HepG2 (cell line): ENCODE results near the gene ASTN2.

Experiments used
- CBFB ChIP-seq: sonication (generic); formaldehyde crosslinking; IDR thresholded peaks from 2 replicates; pipeline ENCODE4 v1.4.0; 2020; ENCODE audit warnings: missing genetic modification reagents
- CBX2 ChIP-seq, 2 experiments: fragments of 200-600 bp in 1 of 2; sonication (generic); formaldehyde crosslinking in 1 of 2; IDR thresholded peaks; 2 replicates each; pipeline versions ENCODE4 v1.7.0 to v1.8.1; 2018 to 2022; ENCODE audit warnings: low read depth in 2 of 2, low read length in 1 of 2, mild to moderate bottlenecking in 1 of 2, missing genetic modification reagents in 1 of 2
- CTCF ChIP-seq: sonication (generic); formaldehyde crosslinking; IDR thresholded peaks from 2 replicates; pipeline ENCODE4 v1.5.0; 2020; ENCODE audit warnings: mild to moderate bottlenecking, missing genetic modification reagents, moderate library complexity
- DPF2 ChIP-seq: sonication (generic); formaldehyde crosslinking; IDR thresholded peaks from 2 replicates; pipeline ENCODE4 v1.4.0; 2020; ENCODE audit warnings: mild to moderate bottlenecking, low read depth, missing genetic modification reagents, borderline replicate concordance
- GLI4 ChIP-seq: sonication (generic); formaldehyde crosslinking; IDR thresholded peaks from 2 replicates; pipeline ENCODE4 v1.5.1; 2020; ENCODE audit warnings: missing genetic modification reagents, mild to moderate bottlenecking, moderate library complexity, borderline replicate concordance
- NFIC ChIP-seq: IDR thresholded peaks from 2 replicates; pipeline ENCODE4 v1.6.1; 2012; ENCODE audit warnings: mild to moderate bottlenecking, low read length, inconsistent platforms
- POLR2AphosphoS5 ChIP-seq: IDR thresholded peaks from 2 replicates; pipeline ENCODE4 v1.6.1; 2012; ENCODE audit warnings: low read depth, low read length
- USF2 ChIP-seq, 2 experiments: sonication (generic) in 1 of 2; formaldehyde crosslinking in 1 of 2; IDR thresholded peaks; 2 replicates each; pipeline versions ENCODE4 v1.5.1 to v1.6.1; 2011 to 2020; ENCODE audit warnings: borderline replicate concordance in 1 of 2, low read depth in 1 of 2, low read length in 1 of 2, mild to moderate bottlenecking in 1 of 2, missing genetic modification reagents in 1 of 2, moderate library complexity in 1 of 2
- ZNF496 ChIP-seq: sonication (generic); formaldehyde crosslinking; IDR thresholded peaks from 2 replicates; pipeline ENCODE4 v1.8.1; 2023; ENCODE audit warnings: mild to moderate bottlenecking, moderate library complexity, missing genetic modification reagents; ENCODE audit not compliant: insufficient replicate concordance
- ZNF619 ChIP-seq: sonication (generic); formaldehyde crosslinking; IDR thresholded peaks from 2 replicates; pipeline ENCODE4 v1.4.0; 2020; ENCODE audit warnings: mild to moderate bottlenecking, missing genetic modification reagents
- ZNF891 ChIP-seq: sonication (generic); formaldehyde crosslinking; IDR thresholded peaks from 2 replicates; pipeline ENCODE4 v1.5.0; 2020; ENCODE audit warnings: mild to moderate bottlenecking, missing genetic modification reagents
- TF ChIP-seq, protein P1 (sequence below): sonication (generic); formaldehyde crosslinking; IDR thresholded peaks from 2 replicates; pipeline ENCODE4 v1.5.0; 2020; ENCODE audit warnings: mild to moderate bottlenecking, low read depth, missing genetic modification reagents, borderline replicate concordance

- no peak for TF ChIP-seq ZNF891 (CRISPR knock-in tag)
- no peak for TF ChIP-seq ZNF619 (CRISPR knock-in tag)
- no peak for TF ChIP-seq NFIC
- TF ChIP-seq DPF2 (CRISPR knock-in tag): no peak
- TF ChIP-seq ZNF496 (CRISPR knock-in tag): no peak
- no peak for TF ChIP-seq CBFB
- TF ChIP-seq CTCF (CRISPR knock-in tag): no peak
- TF ChIP-seq, protein P1, sequence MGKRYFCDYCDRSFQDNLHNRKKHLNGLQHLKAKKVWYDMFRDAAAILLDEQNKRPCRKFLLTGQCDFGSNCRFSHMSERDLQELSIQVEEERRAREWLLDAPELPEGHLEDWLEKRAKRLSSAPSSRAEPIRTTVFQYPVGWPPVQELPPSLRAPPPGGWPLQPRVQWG: no peak
- TF ChIP-seq POLR2AphosphoS5: no peak
- TF ChIP-seq CBX2 (IDR thresholded peaks at IDR 0.05; ENCODE audit: low read depth, low read length): no peak
- no peak for TF ChIP-seq CBX2 (CRISPR knock-in tag; IDR thresholded peaks at IDR 0.05; ENCODE audit: low read depth)
- TF ChIP-seq GLI4: no peak
- no peak for TF ChIP-seq USF2 (IDR thresholded peaks at IDR 0.05; ENCODE audit: low read depth, low read length)
- no peak for TF ChIP-seq USF2 (CRISPR knock-in tag; IDR thresholded peaks at IDR 0.05; ENCODE audit: borderline replicate concordance)
Observed at GRCh38 chr9:117266855-117267497, 147.9 kb downstream of the ASTN2 start.
